Neuron (in vitro differentiated cells): ENCODE results near the gene LANCL2.
"Not testable (repeated sequence)": the region's sequence is repeated elsewhere in the genome, so short reads cannot be mapped to it uniquely, and the experiment has no call there.

Experiments
- H2AFZ ChIP-seq: one replicate; pipeline ENCODE4 v1.6.1; 2013; ENCODE audit warnings: low read depth, mild to moderate bottlenecking, inconsistent platforms, low read length, moderate library complexity
- H3K27me3 ChIP-seq: one replicate; pipeline ENCODE4 v1.6.1; 2013; ENCODE audit warnings: low read length; ENCODE audit not compliant: insufficient read depth
- H3K36me3 ChIP-seq: one replicate; pipeline ENCODE4 v1.6.1; 2013; ENCODE audit warnings: low read length; ENCODE audit not compliant: insufficient read depth
- H3K4me1 ChIP-seq: one replicate; pipeline ENCODE4 v1.6.1; 2013; ENCODE audit warnings: low read length; ENCODE audit not compliant: insufficient read depth
- H3K4me3 ChIP-seq: 2 replicates; pipeline ENCODE4 v1.5.1; 2013; ENCODE audit warnings: mild to moderate bottlenecking, low read length, moderate library complexity
- H3K9me3 ChIP-seq: one replicate; pipeline ENCODE4 v1.6.1; 2013; ENCODE audit warnings: low read length

LANCL2 gene

GRCh38 chr7:55344840-55345239 lies 20.3 kb upstream of the LANCL2 start:
- Histone ChIP-seq H2AFZ (no peak overlapping the region), H3K9me3 (no peaks in the 10 kb centered on the region), H3K36me3 (no peaks in the 10 kb centered on the region), H3K27me3 (no peaks in the 10 kb centered on the region), H3K4me1 (no peaks in the 10 kb centered on the region), H3K4me3 (no peak overlapping the region)

- no peaks in the 10 kb centered on the region for H3K4me1 ChIP-seq
- no peaks in the 10 kb centered on the region for H3K9me3 ChIP-seq
- no peak overlapping the region for H2AFZ ChIP-seq
- no peak overlapping the region for H3K4me3 ChIP-seq
- no peaks in the 10 kb centered on the region for H3K36me3 ChIP-seq
- H3K27me3 ChIP-seq: no peaks in the 10 kb centered on the region
Measured at GRCh38 chr7:55345292-55345691, 19.8 kb upstream of the LANCL2 start.

GRCh38 chr7:55348502-55348901 lies 16.6 kb upstream of the LANCL2 start:
- Histone ChIP-seq H2AFZ (no peak overlapping the region), H3K4me3 (no peak overlapping the region), H3K4me1 (no peaks in the 10 kb centered on the region), H3K36me3 (no peaks in the 10 kb centered on the region), H3K9me3 (no peaks in the 10 kb centered on the region), H3K27me3 (peaks cover 2% of the 10 kb centered on the region)

GRCh38 chr7:55349121-55349520 lies 16.0 kb upstream of the LANCL2 start:
- H3K4me1 ChIP-seq: no peaks in the 10 kb centered on the region
- H3K36me3 ChIP-seq: no peaks in the 10 kb centered on the region
- no peak overlapping the region for H3K4me3 ChIP-seq
- H3K27me3 ChIP-seq: peaks cover 2% of the 10 kb centered on the region
- no peak overlapping the region for H2AFZ ChIP-seq
- no peaks in the 10 kb centered on the region for H3K9me3 ChIP-seq

GRCh38 chr7:55350281-55350680 lies 14.9 kb upstream of the LANCL2 start:
- H3K36me3 ChIP-seq: no peaks in the 10 kb centered on the region
- H3K9me3 ChIP-seq: no peaks in the 10 kb centered on the region
- peaks cover 2% of the 10 kb centered on the region for H3K27me3 ChIP-seq
- no peak overlapping the region for H3K4me3 ChIP-seq
- H3K4me1 ChIP-seq: no peaks in the 10 kb centered on the region
- no peak overlapping the region for H2AFZ ChIP-seq

GRCh38 chr7:55351263-55351662 lies 13.9 kb upstream of the LANCL2 start:
- H3K4me3 ChIP-seq: no peak overlapping the region
- no peaks in the 10 kb centered on the region for H3K36me3 ChIP-seq
- H3K4me1 ChIP-seq: no peaks in the 10 kb centered on the region
- H2AFZ ChIP-seq: no peak overlapping the region
- H3K27me3 ChIP-seq: peaks cover 2% of the 10 kb centered on the region
- no peaks in the 10 kb centered on the region for H3K9me3 ChIP-seq

- H2AFZ ChIP-seq, H3K36me3 ChIP-seq, H3K9me3 ChIP-seq, H3K4me3 ChIP-seq, H3K4me1 ChIP-seq, H3K27me3 ChIP-seq: not testable (repeated sequence)
Measured at GRCh38 chr7:55352947-55353273, 12.2 kb upstream of the LANCL2 start.

GRCh38 chr7:55360486-55360885 lies 4.7 kb upstream of the LANCL2 start:
- no peaks in the 10 kb centered on the region for H3K9me3 ChIP-seq
- no peaks in the 10 kb centered on the region for H3K36me3 ChIP-seq
- no peak overlapping the region for H2AFZ ChIP-seq

GRCh38 chr7:55361560-55361959 lies 3.6 kb upstream of the LANCL2 start:
- H3K27me3 ChIP-seq: no peaks in the 10 kb centered on the region
- peaks cover 8% of the 10 kb centered on the region for H3K4me1 ChIP-seq
- no peaks in the 10 kb centered on the region for H3K9me3 ChIP-seq
- H3K36me3 ChIP-seq: no peaks in the 10 kb centered on the region
- no peak overlapping the region for H2AFZ ChIP-seq
- no peak overlapping the region for H3K4me3 ChIP-seq

More at GRCh38 chr7:55360486-55360885, 4.7 kb upstream of the LANCL2 start:
- H3K4me1 ChIP-seq: peaks cover 8% of the 10 kb centered on the region
- H3K27me3 ChIP-seq: no peaks in the 10 kb centered on the region
- H3K4me3 ChIP-seq: no peak overlapping the region

- Histone ChIP-seq H2AFZ (no peak overlapping the region), H3K9me3 (no peaks in the 10 kb centered on the region), H3K4me3 (no peak overlapping the region), H3K27me3 (no peaks in the 10 kb centered on the region), H3K36me3 (no peaks in the 10 kb centered on the region), H3K4me1 (peaks cover 17% of the 10 kb centered on the region)
Measured at GRCh38 chr7:55362927-55363326, 2.2 kb upstream of the LANCL2 start.

- Histone ChIP-seq H3K36me3 (no peaks in the 10 kb centered on the region), H3K4me1 (peaks cover 17% of the 10 kb centered on the region), H3K9me3 (no peaks in the 10 kb centered on the region), H3K4me3 (no peak overlapping the region), H3K27me3 (no peaks in the 10 kb centered on the region), H2AFZ (no peak overlapping the region)
Measured at GRCh38 chr7:55363386-55364170, 1.6 kb upstream of the LANCL2 start.

GRCh38 chr7:55365675-55366460 lies 731 bp downstream of the LANCL2 start:
- peak overlapping the region; percentile 77 for H3K4me3 ChIP-seq
- no peaks in the 10 kb centered on the region for H3K9me3 ChIP-seq
- no peaks in the 10 kb centered on the region for H3K27me3 ChIP-seq
- peaks cover 17% of the 10 kb centered on the region for H3K4me1 ChIP-seq
- H3K36me3 ChIP-seq: no peaks in the 10 kb centered on the region
- peak overlapping the region; percentile 83 for H2AFZ ChIP-seq

GRCh38 chr7:55366461-55367070 lies 1.4 kb downstream of the LANCL2 start:
- Histone ChIP-seq H3K9me3 (no peaks in the 10 kb centered on the region), H3K4me3 (peak overlapping the region; percentile 77)

More at GRCh38 chr7:55366461-55367070, 1.4 kb downstream of the LANCL2 start:
- Histone ChIP-seq H2AFZ (peak overlapping the region; percentile 59), H3K36me3 (no peaks in the 10 kb centered on the region), H3K4me1 (peaks cover 17% of the 10 kb centered on the region), H3K27me3 (no peaks in the 10 kb centered on the region)
